T-cell (primary cell): ENCODE measurements around the gene HSPB1. TPM values are rescaled to one million over a fixed set of nuclear protein-coding genes. Genes with fewer than 3 reads are reported as not detected.

Experiments used
- ATAC-seq, 4 experiments: fragments of 200-7000 bp in 3 of 4; fragments of 150-1000 bp in 1 of 4; cut with Tn5 transposase; replicated peaks in 1 of 4; 1 replicate in 3 of 4; 2 replicates in 1 of 4; pipeline ENCODE4 v1.10.0; 2021; ENCODE audit warnings: moderate library complexity in 3 of 4, mild to moderate bottlenecking in 2 of 4, moderate number of reproducible peaks in 1 of 4
- CTCF ChIA-PET, 2 donors: fragments of 300-600 bp; sonication (Branson Sonifier 250); formaldehyde crosslinking; loops; one replicate each; lab custom pipeline; 2022; ENCODE audit warnings: antibody characterized with exemption in 2 of 2; lab: Charles Lee
- POLR2A ChIA-PET, 2 donors: fragments of 300-600 bp; sonication (Branson Sonifier 250); formaldehyde crosslinking; loops; one replicate each; lab custom pipeline; 2022; ENCODE audit warnings: antibody characterized with exemption in 2 of 2; lab: Charles Lee
- DNase-seq, 35 experiments: peaks; one replicate each; pipeline versions ENCODE4 v3.0.0 to v3.0.0-alpha.2; 2013 to 2023
- H3K27ac ChIP-seq: one replicate; pipeline ENCODE4 v1.5.1; 2013; ENCODE audit warnings: low read length
- H3K27me3 ChIP-seq, 2 experiments: replicated peaks in 1 of 2; 1 replicate in 1 of 2; 2 replicates in 1 of 2; pipeline versions ENCODE4 v1.6.1 to v1.7.0; 2013; ENCODE audit warnings: low read length in 1 of 2, mixed read lengths in 1 of 2; ENCODE audit not compliant: control insufficient read depth in 2 of 2, insufficient read depth in 2 of 2; ENCODE audit errors: extremely low read depth in 1 of 2
- H3K36me3 ChIP-seq, 2 donors: 1 replicate in 1 of 2; 2 replicates in 1 of 2; pipeline versions ENCODE4 v1.6.1 to v1.7.0; 2013; ENCODE audit warnings: low read length in 1 of 2; ENCODE audit not compliant: control insufficient read depth in 2 of 2, insufficient read depth in 1 of 2; ENCODE audit errors: extremely low read depth in 1 of 2
- H3K4me1 ChIP-seq, 2 experiments: 1 replicate in 1 of 2; 2 replicates in 1 of 2; pipeline versions ENCODE4 v1.6.1 to v1.7.0; 2013; ENCODE audit warnings: low read length in 2 of 2, mixed read lengths in 1 of 2; ENCODE audit not compliant: insufficient read depth in 2 of 2, control insufficient read depth in 1 of 2; ENCODE audit errors: extremely low read depth in 1 of 2
- H3K4me3 ChIP-seq, 2 donors: 1 replicate in 1 of 2; 2 replicates in 1 of 2; pipeline versions ENCODE4 v1.5.1 to v1.7.0; 2013; ENCODE audit warnings: mild to moderate bottlenecking in 2 of 2, low read length in 1 of 2, moderate library complexity in 1 of 2; ENCODE audit not compliant: control insufficient read depth in 1 of 2; ENCODE audit errors: extremely low read depth in 1 of 2
- H3K9me3 ChIP-seq: 2 replicates; pipeline ENCODE4 v1.7.0; 2013
- H3K27ac Mint-ChIP-seq, 2 donors: one replicate each; pipeline ENCODE4 v1.8.0; 2020 to 2021; ENCODE audit warnings: mild to moderate bottlenecking in 2 of 2, mixed read lengths in 2 of 2
- H3K27me3 Mint-ChIP-seq, 2 donors: one replicate each; pipeline ENCODE4 v1.8.0; 2021 to 2022; ENCODE audit warnings: mixed read lengths in 2 of 2
- H3K36me3 Mint-ChIP-seq: one replicate; pipeline ENCODE4 v1.8.0; 2021; ENCODE audit warnings: mixed read lengths
- H3K4me1 Mint-ChIP-seq, 3 donors: one replicate each; pipeline ENCODE4 v1.8.0; 2020 to 2022; ENCODE audit warnings: mixed read lengths in 3 of 3, mild to moderate bottlenecking in 1 of 3
- H3K4me3 Mint-ChIP-seq, 3 donors: one replicate each; pipeline ENCODE4 v1.8.0; 2020 to 2022; ENCODE audit warnings: mild to moderate bottlenecking in 3 of 3, mixed read lengths in 3 of 3, moderate library complexity in 3 of 3
- H3K9me3 Mint-ChIP-seq, 3 donors: one replicate each; pipeline ENCODE4 v1.8.0; 2020 to 2022; ENCODE audit warnings: mixed read lengths in 3 of 3
- WGBS: methylation state at CpG from one replicate; pipeline ENCODE4 v1.1.5; 2013; ENCODE audit warnings: missing lambda C conversion rate; ENCODE audit not compliant: insufficient coverage; 5-methylcytosine and 5-hydroxymethylcytosine counted together
- total RNA-seq, 35 experiments: library from RNA in 6 of 35; stranded (reverse) in 6 of 35; fragments of 120-200 nt in 1 of 35; gene quantifications; one replicate each; pipeline versions ENCODE4 v1.2.1 to v1.2.4 and lab custom pipeline; 2013 to 2026

The HSPB1 gene
- total RNA-seq, 5 donors from 2014 or later (not counting 1 experiment from before 2014, with no cell fraction given): 38.1 to 43.6 (median 40.1) TPM

DNA sequence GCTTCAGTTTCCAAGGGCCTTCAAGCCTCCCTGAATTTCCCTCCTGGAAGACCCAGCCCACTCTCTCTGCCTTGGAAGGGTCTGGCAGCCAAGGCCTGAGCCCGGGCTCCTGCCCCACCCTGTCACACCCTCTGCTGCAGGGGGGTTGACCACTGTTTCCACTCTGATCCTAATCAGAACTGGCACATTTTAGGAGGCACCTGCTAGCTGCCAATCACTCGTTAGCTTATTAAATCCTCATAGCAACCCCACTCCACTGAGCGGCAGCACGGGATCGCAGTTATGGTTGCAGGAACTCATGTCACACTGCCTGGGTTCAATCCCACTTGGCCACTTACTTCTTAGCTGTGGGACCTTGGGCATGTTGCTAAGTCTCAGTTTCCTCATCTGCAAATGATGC is 12.9 kb downstream of the HSPB1 start:
- ATAC-seq (no peak), DNase-seq (no peak)
- no peak overlapping the region for H3K27ac ChIP-seq
- Mint-ChIP-seq H3K27me3 (no peaks in the 10 kb centered on the region), H3K9me3 (no peaks in the 10 kb centered on the region), H3K27ac (no peak overlapping the region), H3K4me1 (peaks cover 24 to 27% (median 26%) of the 10 kb centered on the region in 3 donors), H3K4me3 (no peak overlapping the region), H3K36me3 (no peaks in the 10 kb centered on the region)
- POLR2A ChIA-PET: no interaction called here
- CTCF ChIA-PET: interaction anchor here (0.8 to 3.1 kb wide), 7 partner anchors 9 to 138 kb away, joined by 3 to 10 read pairs (median 3); partner anchors contain the start of gene YWHAG (in 1 of the 2)
- 54% methylated on average over 5 of the region's 5 CpGs for WGBS
- H3K9me3 ChIP-seq: no peaks in the 10 kb centered on the region
- H3K4me1 ChIP-seq: peaks cover 6 to 36% of the 10 kb centered on the region in 2 experiments
- H3K36me3 ChIP-seq: no peaks in the 10 kb centered on the region
- no peaks in the 10 kb centered on the region for H3K27me3 ChIP-seq
- H3K4me3 ChIP-seq: no peak overlapping the region

DNA sequence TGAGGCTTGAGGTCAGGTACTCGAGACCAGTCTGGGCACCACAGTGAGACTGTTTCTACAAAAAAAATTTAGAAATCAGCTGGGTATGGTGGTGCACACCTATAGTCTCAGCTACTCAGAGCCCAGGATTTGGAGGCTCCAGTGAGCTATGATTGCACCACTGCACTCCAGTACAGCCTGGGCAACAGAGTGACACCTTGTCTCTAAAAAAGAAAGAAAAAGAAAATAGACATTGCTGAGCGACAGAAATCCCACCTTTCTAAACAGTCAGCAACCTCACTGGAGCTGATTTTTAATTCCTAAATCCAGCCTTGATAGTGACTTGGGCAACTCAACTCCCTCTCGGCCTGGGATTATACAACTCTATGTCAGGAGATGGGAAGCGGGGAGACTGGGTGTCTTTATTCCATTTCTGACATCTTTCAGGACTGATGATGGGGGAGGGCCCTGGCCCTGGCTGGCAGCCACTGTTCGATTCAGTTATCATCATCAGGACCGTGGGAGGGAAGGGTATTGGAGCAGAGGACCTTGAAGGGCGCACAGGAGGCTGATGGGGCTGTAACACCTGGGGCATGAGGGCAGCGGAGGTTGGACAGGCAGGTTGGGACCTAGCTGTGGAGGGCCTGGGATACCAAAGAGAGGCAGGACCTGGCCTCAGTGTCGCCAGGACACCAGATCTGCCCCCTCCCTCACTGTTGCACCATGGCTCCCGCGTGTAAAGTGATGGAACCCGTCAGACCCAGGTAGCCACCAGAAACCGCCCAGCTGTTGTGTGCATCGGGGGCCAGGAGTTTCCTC is 14.7 kb downstream of the HSPB1 start:
- Mint-ChIP-seq H3K27ac (peak overlapping the region; percentile 92 to 95), H3K36me3 (no peaks in the 10 kb centered on the region), H3K27me3 (no peaks in the 10 kb centered on the region), H3K4me3 (peak overlapping the region; percentile 80 to 92 (median 81)), H3K9me3 (no peaks in the 10 kb centered on the region), H3K4me1 (peaks cover 24 to 27% (median 26%) of the 10 kb centered on the region in 3 donors)
- H3K36me3 ChIP-seq: no peaks in the 10 kb centered on the region
- no peaks in the 10 kb centered on the region for H3K27me3 ChIP-seq
- CTCF ChIA-PET: interaction anchor here (0.6 to 1.5 kb wide), 4 partner anchors 26 to 141 kb away, joined by 3 read pairs; no protein-coding TSS in a partner anchor
- WGBS: 66% methylated on average over 9 of the region's 14 CpGs
- peak overlapping the region; percentile 83 for H3K27ac ChIP-seq
- ATAC-seq (no peak), DNase-seq (no peak)
- H3K4me3 ChIP-seq: peak overlapping the region; percentile 76 to 98
- POLR2A ChIA-PET: interaction anchor here in 1 of 2 donors (0.7 kb wide), 1 partner anchor 40 kb away, joined by 5 read pairs; no protein-coding TSS in a partner anchor
- peaks cover 6 to 36% of the 10 kb centered on the region in 2 experiments for H3K4me1 ChIP-seq
- H3K9me3 ChIP-seq: no peaks in the 10 kb centered on the region

DNA sequence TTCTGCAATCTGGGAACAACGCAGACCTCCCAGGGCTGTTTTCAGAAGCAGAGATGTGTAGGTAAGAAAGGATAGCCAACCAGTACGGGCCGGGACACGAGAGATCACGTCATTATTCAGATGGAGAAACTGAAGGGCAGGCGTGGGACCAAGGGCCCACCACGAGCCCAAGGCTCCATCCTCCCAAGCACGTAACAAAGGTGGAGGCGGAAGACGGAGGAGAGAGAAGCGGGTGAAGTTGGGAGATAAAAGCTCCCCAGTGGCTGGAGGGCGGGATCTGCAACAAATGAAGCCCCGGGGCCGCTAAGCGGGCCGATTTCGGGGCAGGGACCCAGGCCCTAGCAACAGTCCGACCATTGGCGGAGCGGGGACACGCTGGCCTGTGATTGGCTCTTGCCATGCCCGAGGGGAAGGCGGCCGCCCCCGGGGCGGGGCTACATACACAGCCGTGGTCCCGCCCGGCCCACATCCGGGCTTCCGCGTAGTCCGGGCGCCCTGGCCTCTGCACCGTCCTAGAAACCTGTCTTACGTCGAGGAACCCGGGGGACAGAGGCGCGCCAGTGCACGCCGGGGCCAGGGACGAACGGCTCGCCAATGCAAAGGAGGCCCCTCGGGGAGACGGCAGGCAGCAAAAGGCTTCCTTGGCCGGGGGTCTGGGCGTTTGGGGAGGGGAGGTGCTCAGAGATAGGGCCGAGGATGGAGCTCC is 15.5 kb downstream of the HSPB1 start:
- Mint-ChIP-seq H3K4me1 (peaks cover 24 to 27% (median 26%) of the 10 kb centered on the region in 3 donors), H3K4me3 (peak overlapping the region; percentile 80 to 92 (median 81)), H3K9me3 (no peaks in the 10 kb centered on the region), H3K27ac (peak overlapping the region; percentile 92 to 95), H3K36me3 (no peaks in the 10 kb centered on the region), H3K27me3 (no peaks in the 10 kb centered on the region)
- under 1% methylated on average over 35 of the region's 50 CpGs for WGBS
- CTCF ChIA-PET: interaction anchor here in 1 of 2 donors (0.7 to 1.1 kb wide), 4 partner anchors 10 to 118 kb away, joined by 3 to 6 read pairs (median 4); no protein-coding TSS in a partner anchor
- Histone ChIP-seq H3K36me3 (no peaks in the 10 kb centered on the region), H3K27me3 (no peaks in the 10 kb centered on the region), H3K9me3 (no peaks in the 10 kb centered on the region), H3K27ac (peak overlapping the region; percentile 83), H3K4me3 (peak overlapping the region; percentile 76 to 98), H3K4me1 (peaks cover 6 to 36% of the 10 kb centered on the region in 2 experiments)
- ATAC-seq (peak; percentile 94 to 96 (median 95)), DNase-seq (peak; percentile 85 to 97 (median 94))
- POLR2A ChIA-PET: interaction anchor here (0.5 to 1.1 kb wide), 2 partner anchors 40 to 184 kb away, joined by 4 to 5 read pairs; no protein-coding TSS in a partner anchor

DNA sequence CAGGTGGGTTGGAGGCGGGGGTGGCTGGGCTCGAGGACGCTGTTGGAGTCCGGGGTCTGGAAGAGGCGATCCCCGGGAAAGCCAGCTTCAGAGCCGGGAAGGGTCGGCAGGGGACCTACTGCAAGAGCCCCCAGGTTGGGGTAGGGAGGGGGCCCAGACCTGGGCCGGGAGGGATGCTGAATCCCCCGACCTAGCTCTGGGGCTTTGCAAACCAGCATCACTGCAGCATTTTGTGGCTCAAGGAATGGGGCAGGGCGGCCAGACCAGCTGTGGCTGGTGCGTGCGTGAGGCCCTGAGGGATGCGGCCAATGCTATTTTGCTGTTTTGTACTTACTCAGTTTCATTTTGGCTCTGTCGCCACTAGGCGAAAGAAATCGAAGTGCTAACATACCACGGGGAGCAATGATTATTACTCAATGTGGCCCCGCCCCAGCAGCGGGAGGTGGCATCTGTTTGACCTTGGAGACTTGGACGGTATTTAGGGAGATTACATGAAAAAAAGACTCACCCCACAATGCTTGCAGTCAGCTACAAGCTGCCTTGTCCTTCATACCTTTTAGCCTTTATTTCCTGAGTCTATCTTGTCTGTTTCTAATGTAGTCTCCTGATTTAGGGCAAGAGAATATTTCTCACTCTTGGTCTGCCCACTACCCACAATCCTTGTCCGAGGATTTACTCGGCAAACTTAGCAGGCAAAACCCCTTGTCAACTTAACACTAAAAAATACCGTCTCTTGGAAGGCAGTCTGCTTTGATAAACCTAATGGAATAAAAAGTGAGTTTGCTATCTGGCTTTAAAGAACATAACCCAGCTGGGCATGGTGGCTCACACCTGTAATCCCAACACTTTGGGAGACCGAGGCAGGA is 16.2 kb downstream of the HSPB1 start:
- H3K9me3 ChIP-seq: no peaks in the 10 kb centered on the region
- peak overlapping the region; percentile 83 for H3K27ac ChIP-seq
- Mint-ChIP-seq H3K9me3 (no peaks in the 10 kb centered on the region), H3K4me3 (peak overlapping the region; percentile 80 to 92 (median 81)), H3K27me3 (no peaks in the 10 kb centered on the region), H3K4me1 (peaks cover 24 to 27% (median 26%) of the 10 kb centered on the region in 3 donors), H3K36me3 (no peaks in the 10 kb centered on the region), H3K27ac (peak overlapping the region; percentile 92 to 95)
- peak; percentile 16 to 79 (median 49) for DNase-seq
- H3K4me3 ChIP-seq: peak overlapping the region; percentile 76 to 98
- no peaks in the 10 kb centered on the region for H3K36me3 ChIP-seq
- ChIA-PET CTCF (interaction anchor here in 1 of 2 donors (0.6 to 1.1 kb wide), 5 partner anchors 9 to 684 kb away, joined by 3 to 6 read pairs (median 4); no protein-coding TSS in a partner anchor), POLR2A (interaction anchor here (0.5 to 1.1 kb wide), 3 partner anchors 38 to 183 kb away, joined by 3 to 5 read pairs (median 4); no protein-coding TSS in a partner anchor)
- H3K4me1 ChIP-seq: peaks cover 6 to 34% of the 10 kb centered on the region in 2 experiments
- WGBS: 6% methylated on average over 16 of the region's 25 CpGs
- no peaks in the 10 kb centered on the region for H3K27me3 ChIP-seq
- ATAC-seq: peak; percentile 38 to 44 (median 42)

DNA sequence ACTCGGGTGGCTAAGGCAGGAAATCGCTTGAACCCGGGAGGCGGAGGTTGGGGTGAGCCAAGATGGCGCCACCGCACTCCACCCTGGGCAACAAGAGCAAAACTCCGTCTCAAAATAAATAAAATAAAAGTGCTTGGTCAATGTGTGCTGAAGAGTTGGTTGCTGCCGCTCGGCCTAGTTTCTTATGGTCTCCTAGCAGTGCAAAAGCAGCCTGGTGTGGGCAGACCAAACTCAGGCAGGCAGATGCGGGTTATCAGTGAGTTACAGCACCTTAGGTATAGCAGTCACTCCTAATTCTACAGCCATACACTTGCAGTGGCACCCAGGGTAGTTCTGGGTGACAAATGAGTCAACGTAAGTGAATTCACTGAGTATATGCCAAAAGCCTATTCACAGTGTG is 22.6 kb downstream of the HSPB1 start:
- no peaks in the 10 kb centered on the region for H3K9me3 Mint-ChIP-seq
- ATAC-seq: no peak
- CTCF ChIA-PET: interaction anchor here (0.5 to 0.9 kb wide), 2 partner anchors 11 to 85 kb away, joined by 4 to 5 read pairs; no protein-coding TSS in a partner anchor
- Histone ChIP-seq H3K4me1 (peaks cover 5% of the 10 kb centered on the region in 2 experiments), H3K4me3 (no peak overlapping the region), H3K27ac (no peak overlapping the region), H3K27me3 (no peaks in the 10 kb centered on the region), H3K36me3 (peaks cover 3 to 40% of the 10 kb centered on the region in 2 donors), H3K9me3 (no peaks in the 10 kb centered on the region)
- no peak overlapping the region for H3K27ac Mint-ChIP-seq
- H3K4me3 Mint-ChIP-seq: no peak overlapping the region
- DNase-seq: no peak
- H3K27me3 Mint-ChIP-seq: no peaks in the 10 kb centered on the region
- H3K4me1 Mint-ChIP-seq: peaks cover 19 to 27% (median 22%) of the 10 kb centered on the region in 3 donors
- POLR2A ChIA-PET: no interaction called here
- peaks cover 28% of the 10 kb centered on the region for H3K36me3 Mint-ChIP-seq
- WGBS: 95% methylated on average over 8 of the region's 11 CpGs
